K562 (cell line): ENCODE results near the gene CUX1. TPM values are rescaled to one million over a fixed set of nuclear protein-coding genes. Genes with fewer than 3 reads are reported as not detected.

Source experiments
- ATAC-seq: fragments of 200-7000 bp; cut with Tn5 transposase; 3 replicates; pipeline ENCODE4 v1.9.1; 2020; ENCODE audit warnings: moderate library complexity
- BruUV-seq: library from RNA; stranded (reverse); fragments of 400-500 nt; replicated peaks from 2 replicates; lab custom pipeline; 2021; lab: Mats Ljungman, UMichigan
- CTCF ChIA-PET: fragments of 300-600 bp; formaldehyde crosslinking; extraction: SDS; loops from one replicate; lab custom pipeline; 2021; ENCODE audit warnings: low intra/inter-chr PET ratio; lab: Yijun Ruan, JAX
- POLR2A ChIA-PET: fragments of 300-600, 350-650 bp; sonication (Branson Sonifier 250); formaldehyde crosslinking; extraction: SDS; loops from one replicate; lab custom pipeline; 2021; ENCODE audit warnings: antibody characterized with exemption, inconsistent platforms; lab: Yijun Ruan, JAX
- DNase-seq, 4 experiments: peaks; one replicate each; pipeline versions ENCODE4 v3.0.0 to v3.0.0-alpha.2; 2011 to 2018; ENCODE audit warnings: low spot score in 3 of 4, mixed read lengths in 3 of 4; ENCODE audit errors: extremely low read depth in 1 of 4
- FAIRE-seq: peaks from 2 replicates; lab custom pipeline; 2011; peaks lifted over from hg19 to GRCh38; lab: Jason Lieb, UNC
- H2AFZ ChIP-seq: 2 replicates; pipeline ENCODE4 v1.6.0; 2011; ENCODE audit warnings: low read depth, low read length, control low read depth, inconsistent platforms
- H3K27ac ChIP-seq: fragments of 200-600 bp; 3 replicates; pipeline ENCODE4 v1.8.0; 2011; ENCODE audit warnings: low read depth, mild to moderate bottlenecking, control low read depth, inconsistent platforms, low read length, moderate library complexity, mixed read lengths; ENCODE audit errors: extremely low read depth
- H3K27me3 ChIP-seq, 2 experiments: fragments of 300-600 bp in 1 of 2; 2 replicates in 1 of 2; 3 replicates in 1 of 2; pipeline versions ENCODE4 v1.6.0 to v1.8.0; 2011; ENCODE audit warnings: inconsistent platforms in 2 of 2, low read length in 2 of 2, mild to moderate bottlenecking in 1 of 2, mixed read lengths in 1 of 2, moderate library complexity in 1 of 2; ENCODE audit not compliant: control insufficient read depth in 2 of 2, insufficient read depth in 2 of 2
- H3K36me3 ChIP-seq: fragments of 300-600 bp; 3 replicates; pipeline ENCODE4 v1.8.0; 2011; ENCODE audit warnings: mild to moderate bottlenecking, low read length, inconsistent platforms; ENCODE audit not compliant: control insufficient read depth, insufficient read depth
- H3K4me1 ChIP-seq, 2 experiments: fragments of 200-600 bp in 1 of 2; replicated peaks in 1 of 2; 2 replicates in 1 of 2; 3 replicates in 1 of 2; pipeline versions ENCODE4 v1.5.1 to v1.8.0; 2011; ENCODE audit warnings: inconsistent platforms in 2 of 2, low read length in 2 of 2, mild to moderate bottlenecking in 1 of 2, mixed read lengths in 1 of 2, moderate library complexity in 1 of 2; ENCODE audit not compliant: control insufficient read depth in 2 of 2, insufficient read depth in 2 of 2
- H3K4me2 ChIP-seq: 2 replicates; pipeline ENCODE4 v1.6.1; 2011; ENCODE audit warnings: low read length, control low read depth, inconsistent platforms, mixed read lengths; ENCODE audit not compliant: insufficient read depth
- H3K4me3 ChIP-seq: fragments of 200-600 bp; sonication (generic), shearing (Covaris generic); 2 replicates; pipeline ENCODE4 v1.5.1; 2016; ENCODE audit warnings: control low read depth, inconsistent platforms
- H3K79me2 ChIP-seq: fragments of 200-600 bp; 3 replicates; pipeline ENCODE4 v1.8.0; 2011; ENCODE audit warnings: low read length, inconsistent platforms; ENCODE audit not compliant: control insufficient read depth, insufficient read depth
- H3K9ac ChIP-seq, 2 experiments: 2 replicates each; pipeline versions ENCODE4 v1.6.0 to v1.6.1; 2011; ENCODE audit warnings: low read depth in 2 of 2, low read length in 2 of 2, control low read depth in 1 of 2, inconsistent platforms in 1 of 2, mild to moderate bottlenecking in 1 of 2, mixed read lengths in 1 of 2; ENCODE audit not compliant: insufficient read depth in 1 of 2
- H3K9me1 ChIP-seq: one replicate; pipeline ENCODE4 v1.6.0; 2011; ENCODE audit warnings: inconsistent platforms, mild to moderate bottlenecking, low read length, moderate library complexity; ENCODE audit not compliant: control insufficient read depth, insufficient read depth
- H3K9me3 ChIP-seq: replicated peaks from 2 replicates; pipeline ENCODE4 v1.5.1; 2011; ENCODE audit warnings: low read depth, low read length, inconsistent platforms; ENCODE audit not compliant: control insufficient read depth, insufficient read depth
- H4K20me1 ChIP-seq: replicated peaks from 2 replicates; pipeline ENCODE4 v1.6.1; 2011; ENCODE audit warnings: low read length, inconsistent platforms, mixed read lengths; ENCODE audit not compliant: control insufficient read depth, insufficient read depth
- ASH1L ChIP-seq: fragments of 450-650 bp; IDR thresholded peaks from 2 replicates; pipeline ENCODE4 v1.6.1; 2018; ENCODE audit warnings: borderline replicate concordance, mild to moderate bottlenecking, low read depth; ENCODE audit not compliant: partially characterized antibody
- BCOR ChIP-seq: fragments of 450-650 bp; IDR thresholded peaks from 2 replicates; pipeline ENCODE4 v1.6.1; 2016
- CCAR2 ChIP-seq: fragments of 200-400 bp; formaldehyde crosslinking; IDR thresholded peaks from 2 replicates; pipeline ENCODE4 v1.6.1; 2017; ENCODE audit warnings: mild to moderate bottlenecking, low read depth, low read length
- CEBPB ChIP-seq: fragments of 450-650 bp; IDR thresholded peaks from 2 replicates; pipeline ENCODE4 v1.6.1; 2016; ENCODE audit warnings: missing genetic modification characterization, missing compliant biosample characterization
- MTA1 ChIP-seq: fragments of 450-650 bp; IDR thresholded peaks from 2 replicates; pipeline ENCODE4 v1.6.1; 2017; ENCODE audit warnings: borderline replicate concordance
- NFATC3 ChIP-seq: fragments of 450-650 bp; IDR thresholded peaks from 2 replicates; pipeline ENCODE4 v1.6.1; 2017; ENCODE audit warnings: mild to moderate bottlenecking
- NR2C1 ChIP-seq, 2 experiments: fragments of 450-650 bp; IDR thresholded peaks; 2 replicates each; pipeline ENCODE4 v1.6.1; 2017; ENCODE audit warnings: mild to moderate bottlenecking in 2 of 2, antibody characterized with exemption in 1 of 2, inconsistent platforms in 1 of 2, missing compliant biosample characterization in 1 of 2, missing genetic modification characterization in 1 of 2
- SNAPC5 ChIP-seq: fragments of 250-450 bp; sonication (Bioruptor Pico); IDR thresholded peaks from 2 replicates; pipeline ENCODE4 v1.8.0; 2021; ENCODE audit warnings: moderate library complexity, mild to moderate bottlenecking, inconsistent platforms
- SNRNP70 ChIP-seq: fragments of 200-400 bp; formaldehyde crosslinking; optimal IDR thresholded peaks from 2 replicates; pipeline ENCODE3; 2017; ENCODE audit warnings: low read depth, low read length
- SUPT5H ChIP-seq: fragments of 450-650 bp; IDR thresholded peaks from 2 replicates; pipeline ENCODE4 v1.6.1; 2016
- USF1 ChIP-seq: sonication (generic); formaldehyde crosslinking; IDR thresholded peaks from 2 replicates; pipeline ENCODE4 v1.9.0; 2022; ENCODE audit warnings: mild to moderate bottlenecking, missing genetic modification reagents
- ZNF133 ChIP-seq: fragments of 250-450 bp; sonication (Bioruptor Pico); IDR thresholded peaks from 2 replicates; pipeline ENCODE4 v1.4.0; 2020; ENCODE audit warnings: mild to moderate bottlenecking
- ZNF197 ChIP-seq: fragments of 200-800 bp; sonication (Bioruptor generic); IDR thresholded peaks from 2 replicates; pipeline ENCODE4 v1.6.1; 2016; ENCODE audit warnings: low read depth, missing genetic modification characterization, missing compliant biosample characterization
- ZNF431 ChIP-seq: sonication (generic); formaldehyde crosslinking; IDR thresholded peaks from 2 replicates; pipeline ENCODE4 v1.8.0; 2022; ENCODE audit warnings: mild to moderate bottlenecking, missing genetic modification reagents
- WGBS: fragments of 100-300 bp; shearing (Covaris generic); methylation state at CpG from one replicate; pipeline ENCODE4 v1.1.6; 2016; ENCODE audit warnings: low coverage, mixed read lengths; ENCODE audit not compliant: insufficient coverage; ENCODE audit errors: missing lambda C conversion rate; 5-methylcytosine and 5-hydroxymethylcytosine counted together
- in situ Hi-C: fragments of 300-500 bp; cut with MboI; formaldehyde crosslinking; loops from 4 replicates; pipeline ENCODE4 v1.15.0; 2018; ENCODE audit warnings: inconsistent platforms, mixed read lengths
- intact Hi-C: fragments of 100-400 bp; cut with micrococcal nuclease; formaldehyde crosslinking; loops from 2 replicates; pipeline ENCODE4 v1.14.2; 2022
- polyA plus RNA-seq, 8 experiments: library from polyadenylated mRNA; depleted of rRNA in 4 of 8; stranded (reverse) in 5 of 8; unstranded in 3 of 8; fragments of >200 nt; fragmentation: Nextera tagmentation in 2 of 8; fragmentation: Illumina TruSeq in 1 of 8; extraction: Ambion mirVana in 2 of 8; extraction: Trizol in 1 of 8; gene quantifications; 2 replicates each; pipeline versions ENCODE4 v1.2.1 to v1.2.3, GENCODE V29; 2011 to 2014; ENCODE audit warnings: inconsistent platforms in 1 of 8, missing spikeins in 1 of 8
- total RNA-seq, 7 experiments: library from RNA; depleted of rRNA in 6 of 7; stranded (reverse); fragments of >200 nt in 6 of 7; fragmentation: Illumina TruSeq in 2 of 7; extraction: Trizol in 2 of 7; gene quantifications; 2 replicates each; pipeline versions ENCODE4 v1.2.1 to v1.2.3, GENCODE V29; 2011 to 2021; ENCODE audit warnings: low replicate concordance in 1 of 7

The CUX1 gene
- total and polyA plus RNA-seq, 9 of the 15 experiments (the other 6 are each of a cell fraction or from before 2014, with no cell fraction given) = 3.6 to 55.3 (median 25.2) TPM

GRCh38 chr7:101971457-101971856 lies 154.0 kb downstream of the CUX1 start (continued):
- peak; percentile 37; the same call in 1 of the 2 replicates for TF ChIP-seq USF1 (CRISPR knock-in tag)

GRCh38 chr7:101972627-101973026 lies 155.2 kb downstream of the CUX1 start:
- no peaks in the 10 kb centered on the region; the same call in 1 of the 2 replicates for H4K20me1 ChIP-seq
- WGBS = 83% methylated on average over 14 of the region's 14 CpGs
- H3K27me3 ChIP-seq = no peaks in the 10 kb centered on the region
- ChIA-PET CTCF (interaction anchor here (0.7 kb wide), 1 partner anchor 113 kb away, joined by 3 read pairs; no protein-coding TSS in a partner anchor), POLR2A (interaction anchor here (0.6 to 0.7 kb wide), 2 partner anchors 10 to 146 kb away, joined by 3 read pairs; no protein-coding TSS in a partner anchor)
- no peak for DNase-seq
- no peaks in the 10 kb centered on the region for H3K9me1 ChIP-seq
- no peak overlapping the region for H3K27ac ChIP-seq
- peak overlapping the region in 1 of 2 experiments; percentile 74; a peak in 1 of 4 replicates for H3K9ac ChIP-seq
- no peaks in the 10 kb centered on the region for H3K9me3 ChIP-seq
- intact Hi-C loops (no loop called here), in situ Hi-C loops (no loop called here)
- no peak for ATAC-seq
- BruUV-seq = no TSS peak
- no peaks in the 10 kb centered on the region for H3K36me3 ChIP-seq
- no peak overlapping the region for H3K4me2 ChIP-seq
- no peak for FAIRE-seq
- TF ChIP-seq MTA1 = no peak
- no peak for TF ChIP-seq NR2C1 (IDR thresholded peaks at IDR 0.05)
- no peak for TF ChIP-seq NR2C1 (tag; IDR thresholded peaks at IDR 0.05)
- TF ChIP-seq CEBPB (tag) = no peak
- no peak for TF ChIP-seq ZNF197 (CRISPR knock-in tag)
- TF ChIP-seq ASH1L = no peak
- no peak for TF ChIP-seq BCOR
- TF ChIP-seq ZNF133 (CRISPR knock-in tag) = no peak
- no peak for TF ChIP-seq CCAR2
- no peak for TF ChIP-seq SUPT5H
- no peak for TF ChIP-seq SNRNP70
- no peak for TF ChIP-seq NFATC3
- TF ChIP-seq ZNF431 = no peak
- no peak for TF ChIP-seq SNAPC5 (CRISPR knock-in tag)
- H3K79me2 ChIP-seq = peaks cover 10% of the 10 kb centered on the region; the same call in 2 of the 3 replicates
- no peak overlapping the region for H3K4me3 ChIP-seq
- no peak overlapping the region for H2AFZ ChIP-seq
- H3K4me1 ChIP-seq = peaks cover 4 to 16% of the 10 kb centered on the region in 2 experiments; a peak in 3 of 5 replicates
